ENCODE results near the gene SLX9. TPM values are rescaled to one million over a fixed set of nuclear protein-coding genes. Genes with fewer than 3 reads are reported as not detected.

The SLX9 gene
- total RNA-seq, 2 experiments from 2014 or later, result 18.6 to 61.6 TPM

GRCh38 chr21:44986471-44987291 is 46.9 kb downstream of the SLX9 start:
- Histone ChIP-seq H3K4me1 (ENCODE audit: insufficient read depth, low read length, poor library complexity, severe bottlenecking) (no peaks in the 10 kb centered on the region), H3K9me2 (ENCODE audit: insufficient read depth, low read length) (no peaks in the 10 kb centered on the region), H3K79me2 (ENCODE audit: insufficient read depth, low read depth, low read length) (no peaks in the 10 kb centered on the region), H3K4me2 (ENCODE audit: low read length) (no peak overlapping the region), H4K20me1 (ENCODE audit: insufficient read depth, low read length) (no peaks in the 10 kb centered on the region), H3K4me3 (ENCODE audit: low read depth, low read length, poor library complexity, severe bottlenecking) (no peak overlapping the region), H3K27ac (ENCODE audit: low read depth, low read length, poor library complexity, severe bottlenecking) (no peak overlapping the region), H3K9me3 (ENCODE audit: low read length) (no peaks in the 10 kb centered on the region), H2AFZ (ENCODE audit: low read length) (no peak overlapping the region), H3K36me3 (ENCODE audit: insufficient read depth, low read length) (no peaks in the 10 kb centered on the region)
- BruUV-seq (replicated peaks), result no TSS peak
- intact Hi-C loops (cut with micrococcal nuclease; ENCODE audit: unreplicated experiment), result no loop called here
- ChIA-PET POLR2A (no interaction called here), CTCF (ENCODE audit: unreplicated experiment) (no interaction called here)
- TF ChIP-seq EZH2phosphoT487 (IDR thresholded peaks at IDR 0.05; ENCODE audit: borderline replicate concordance, low read depth, low read length) (no peak), CTCF (conservative IDR thresholded peaks at IDR 0.05; ENCODE audit: low read length) (no peak)
- no peak for DNase-seq (ENCODE audit: low spot score)

- Histone ChIP-seq H4K20me1 (ENCODE audit: insufficient read depth, low read length) (no peaks in the 10 kb centered on the region), H3K4me1 (ENCODE audit: insufficient read depth, low read length, poor library complexity, severe bottlenecking) (no peaks in the 10 kb centered on the region), H3K4me2 (ENCODE audit: low read length) (no peak overlapping the region), H2AFZ (ENCODE audit: low read length) (no peak overlapping the region), H3K9me3 (ENCODE audit: low read length) (no peaks in the 10 kb centered on the region), H3K9me2 (ENCODE audit: insufficient read depth, low read length) (no peaks in the 10 kb centered on the region), H3K79me2 (ENCODE audit: insufficient read depth, low read depth, low read length) (no peaks in the 10 kb centered on the region), H3K4me3 (ENCODE audit: low read depth, low read length, poor library complexity, severe bottlenecking) (no peak overlapping the region), H3K27ac (ENCODE audit: low read depth, low read length, poor library complexity, severe bottlenecking) (no peak overlapping the region), H3K36me3 (ENCODE audit: insufficient read depth, low read length) (no peaks in the 10 kb centered on the region)
- no peak for DNase-seq (ENCODE audit: low spot score)
- intact Hi-C loops (cut with micrococcal nuclease; ENCODE audit: unreplicated experiment), result no loop called here
- ChIA-PET POLR2A (no interaction called here), CTCF (ENCODE audit: unreplicated experiment) (no interaction called here)
- no TSS peak for BruUV-seq (replicated peaks)
- TF ChIP-seq EZH2phosphoT487 (IDR thresholded peaks at IDR 0.05; ENCODE audit: borderline replicate concordance, low read depth, low read length), result no peak
- no peak for TF ChIP-seq CTCF (conservative IDR thresholded peaks at IDR 0.05; ENCODE audit: low read length)
Observed at GRCh38 chr21:44987301-44987885, 47.6 kb downstream of the SLX9 start.
